OCI-LY1 (cell line): ENCODE results near the gene MACROD1.

ENCODE experiments used
- CTCF ChIP-seq: fragments of 200-600 bp; sonication (generic), shearing (Covaris generic); IDR thresholded peaks from 2 replicates; pipeline ENCODE4 v1.5.1; 2017; ENCODE audit warnings: mild to moderate bottlenecking, antibody characterized with exemption, low read length, moderate library complexity, mixed read lengths
- EZH2 ChIP-seq: fragments of 200-600 bp; sonication (generic), shearing (Covaris generic); IDR thresholded peaks from 2 replicates; pipeline ENCODE4 v1.8.0; 2017; ENCODE audit warnings: borderline replicate concordance, mixed run types, mild to moderate bottlenecking, antibody characterized with exemption, low read length, moderate library complexity, mixed read lengths

GRCh38 chr11:64014356-64014755, 151.6 kb downstream of the MACROD1 start:
- TF ChIP-seq CTCF (no peak), EZH2 (no peak)
